GM12874 (cell line): ENCODE data around the gene MIGA2.

Source experiments
- TF ChIP-seq, protein P1 (sequence below): IDR thresholded peaks from 2 replicates; pipeline ENCODE4 v1.5.1; 2011; ENCODE audit warnings: low read depth, mild to moderate bottlenecking, control low read depth, low read length, moderate library complexity; ENCODE audit not compliant: insufficient read depth

MIGA2 gene

GRCh38 chr9:129023908-129024233 lies 12.6 kb upstream of the MIGA2 start:
- TF ChIP-seq, protein P1, sequence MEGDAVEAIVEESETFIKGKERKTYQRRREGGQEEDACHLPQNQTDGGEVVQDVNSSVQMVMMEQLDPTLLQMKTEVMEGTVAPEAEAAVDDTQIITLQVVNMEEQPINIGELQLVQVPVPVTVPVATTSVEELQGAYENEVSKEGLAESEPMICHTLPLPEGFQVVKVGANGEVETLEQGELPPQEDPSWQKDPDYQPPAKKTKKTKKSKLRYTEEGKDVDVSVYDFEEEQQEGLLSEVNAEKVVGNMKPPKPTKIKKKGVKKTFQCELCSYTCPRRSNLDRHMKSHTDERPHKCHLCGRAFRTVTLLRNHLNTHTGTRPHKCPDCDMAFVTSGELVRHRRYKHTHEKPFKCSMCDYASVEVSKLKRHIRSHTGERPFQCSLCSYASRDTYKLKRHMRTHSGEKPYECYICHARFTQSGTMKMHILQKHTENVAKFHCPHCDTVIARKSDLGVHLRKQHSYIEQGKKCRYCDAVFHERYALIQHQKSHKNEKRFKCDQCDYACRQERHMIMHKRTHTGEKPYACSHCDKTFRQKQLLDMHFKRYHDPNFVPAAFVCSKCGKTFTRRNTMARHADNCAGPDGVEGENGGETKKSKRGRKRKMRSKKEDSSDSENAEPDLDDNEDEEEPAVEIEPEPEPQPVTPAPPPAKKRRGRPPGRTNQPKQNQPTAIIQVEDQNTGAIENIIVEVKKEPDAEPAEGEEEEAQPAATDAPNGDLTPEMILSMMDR: no peak

DNA sequence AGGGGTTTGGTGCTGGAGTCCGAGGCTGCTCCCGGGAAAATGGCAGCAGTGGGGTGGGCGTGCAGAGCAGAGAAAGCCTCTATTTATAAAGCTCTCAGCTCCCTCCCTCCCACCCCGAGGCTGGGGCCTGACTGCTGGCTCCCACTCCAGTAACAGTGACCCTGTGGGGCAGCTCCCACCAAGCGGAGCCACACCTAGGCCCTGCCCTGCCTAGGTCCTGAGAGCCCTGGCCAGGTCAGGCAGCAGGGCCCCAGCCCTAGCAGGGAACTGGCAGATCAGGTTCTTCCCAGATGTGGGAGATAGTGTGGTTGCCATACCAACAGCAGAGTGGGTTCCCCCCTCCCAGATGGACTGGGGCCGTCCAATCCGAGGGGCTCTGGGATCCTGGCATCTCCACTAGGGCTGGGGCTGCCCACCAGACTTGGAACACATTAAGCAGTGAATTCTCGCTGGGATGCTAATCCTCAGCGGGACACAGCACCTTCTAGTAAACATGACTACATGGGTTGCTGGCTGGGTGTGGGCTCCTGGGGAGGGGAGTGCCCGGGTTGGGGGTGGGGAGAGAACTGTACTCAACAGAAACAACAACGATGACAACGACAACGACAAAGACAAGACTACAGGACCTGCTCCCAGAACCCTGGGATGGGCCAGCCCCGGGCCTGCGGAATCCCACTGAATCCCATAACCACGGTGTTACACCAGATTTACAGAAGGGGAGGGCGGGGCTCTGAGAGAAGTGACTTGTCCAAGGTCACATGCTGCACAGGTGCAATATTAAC lies 9.8 kb upstream of the MIGA2 start:
- TF ChIP-seq, protein P1: no peak

DNA sequence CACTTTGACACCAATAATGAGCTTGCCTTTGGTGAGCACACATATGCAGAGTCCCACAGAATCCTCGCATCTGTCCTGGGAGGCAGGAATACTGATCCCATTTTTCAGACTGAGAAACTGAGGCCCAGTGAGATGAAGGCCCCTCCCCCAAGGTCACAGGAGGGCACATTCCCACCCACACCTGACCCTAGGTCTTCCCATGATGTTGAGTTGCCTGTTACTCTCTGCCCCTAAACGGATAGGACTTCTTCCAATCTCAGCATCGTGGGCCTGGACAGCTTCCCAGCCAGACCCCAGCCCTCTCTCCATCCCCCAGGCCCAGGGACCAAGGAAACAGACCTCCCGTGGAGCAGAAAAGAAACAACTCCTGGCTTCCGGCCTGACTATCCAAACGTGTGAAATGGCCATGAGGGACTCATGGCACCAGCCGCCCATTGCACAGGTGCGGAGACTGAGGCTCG lies 9.2 kb upstream of the MIGA2 start:
- TF ChIP-seq, protein P1: no peak

GRCh38 chr9:129027685-129028191 lies 8.7 kb upstream of the MIGA2 start:
- TF ChIP-seq, protein P1: no peak

- TF ChIP-seq, protein P1: peak; percentile 86
Observed at GRCh38 chr9:129028192-129028966, 8.0 kb upstream of the MIGA2 start, which contains the start of gene SH3GLB2. TSS of gene SH3GLB2 (minus strand) at chr9:129028331. CDS start at chr9:129028154, 177 bp downstream.

GRCh38 chr9:129030191-129030590 lies 6.2 kb upstream of the MIGA2 start:
- TF ChIP-seq, protein P1: no peak

GRCh38 chr9:129031514-129031913 lies 4.9 kb upstream of the MIGA2 start:
- TF ChIP-seq, protein P1: no peak
